GM23338 (cell line): ENCODE results near the gene PRDM1.

Experiments used
- CREB1 ChIP-seq: fragments of 250-450 bp; sonication (Bioruptor Pico); IDR thresholded peaks from 2 replicates; pipeline ENCODE4 v1.5.0; 2020; ENCODE audit warnings: low read depth, mild to moderate bottlenecking, moderate library complexity
- CTCF ChIP-seq, 2 experiments: fragments of 200-600 bp in 1 of 2; sonication (generic) in 1 of 2; conservative IDR thresholded peaks; 2 replicates each; pipeline versions ENCODE4 v1.5.1 to v1.6.1; 2016 to 2017; ENCODE audit warnings: antibody characterized with exemption in 2 of 2, low read depth in 2 of 2, mild to moderate bottlenecking in 2 of 2, moderate library complexity in 1 of 2
- ETS1 ChIP-seq: IDR thresholded peaks from 2 replicates; pipeline ENCODE4 v1.6.1; 2016; ENCODE audit warnings: antibody characterized with exemption
- EZH2 ChIP-seq: fragments of 200-600 bp; sonication (generic); IDR thresholded peaks from one replicate; pipeline ENCODE4 v1.8.0; 2017; ENCODE audit warnings: antibody characterized with exemption, mild to moderate bottlenecking, low read depth; ENCODE audit not compliant: unreplicated experiment
- EZH2phosphoT487 ChIP-seq: fragments of 200-600 bp; sonication (generic); IDR thresholded peaks from one replicate; pipeline ENCODE4 v1.8.1; 2018; ENCODE audit warnings: antibody characterized with exemption; ENCODE audit not compliant: unreplicated experiment
- JUNB ChIP-seq: IDR thresholded peaks from one replicate; pipeline ENCODE4 v1.6.1; 2016; ENCODE audit warnings: antibody characterized with exemption; ENCODE audit not compliant: unreplicated experiment
- POLR2AphosphoS5 ChIP-seq: IDR thresholded peaks from 2 replicates; pipeline ENCODE4 v1.6.1; 2016; ENCODE audit warnings: antibody characterized with exemption, low read depth
- REST ChIP-seq: IDR thresholded peaks from one replicate; pipeline ENCODE4 v1.6.1; 2018; ENCODE audit warnings: antibody characterized with exemption; ENCODE audit not compliant: unreplicated experiment

GRCh38 chr6:106045077-106045476, 41.1 kb upstream of the PRDM1 start:
- no peak for TF ChIP-seq CTCF (conservative IDR thresholded peaks at IDR 0.05; ENCODE audit: low read depth in 2 of 2)
- no peak for TF ChIP-seq POLR2AphosphoS5
- TF ChIP-seq EZH2, result no peak
- TF ChIP-seq REST, result no peak
- TF ChIP-seq ETS1, result no peak
- TF ChIP-seq EZH2phosphoT487, result no peak
- no peak for TF ChIP-seq JUNB
- TF ChIP-seq CREB1 (CRISPR knock-in tag), result no peak
